OCI-M1 (cell line): Measurements from ENCODE around the gene NFATC2.
"Not testable (repeated sequence)": the region's sequence is repeated elsewhere in the genome, so short reads cannot be mapped to it uniquely, and the experiment has no call there.

Source experiments
- DNase-seq: peaks from one replicate; lab custom pipeline; 2025; lab: John Stamatoyannopoulos, UW

Gene NFATC2

DNA sequence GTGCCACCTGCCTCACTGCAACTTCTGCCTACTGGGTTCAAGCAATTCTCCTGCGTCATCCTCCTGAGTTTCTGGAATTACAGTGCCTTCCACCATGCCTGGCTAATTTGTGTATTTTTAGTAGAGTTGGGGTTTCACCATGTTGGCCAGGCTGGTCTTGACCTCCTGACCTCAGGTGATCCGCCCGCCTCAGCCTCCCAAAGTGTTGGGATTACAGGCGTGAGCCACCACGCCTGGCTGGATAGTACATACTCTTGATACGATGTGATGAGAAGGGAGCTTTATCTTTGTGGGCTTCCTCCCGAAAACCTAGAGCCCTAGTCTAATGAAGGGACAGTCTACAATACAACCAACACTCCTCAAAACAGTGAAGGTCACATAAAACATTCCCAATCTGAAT is 2.4 kb downstream of the NFATC2 start:
- not testable (repeated sequence) for DNase-seq

DNA sequence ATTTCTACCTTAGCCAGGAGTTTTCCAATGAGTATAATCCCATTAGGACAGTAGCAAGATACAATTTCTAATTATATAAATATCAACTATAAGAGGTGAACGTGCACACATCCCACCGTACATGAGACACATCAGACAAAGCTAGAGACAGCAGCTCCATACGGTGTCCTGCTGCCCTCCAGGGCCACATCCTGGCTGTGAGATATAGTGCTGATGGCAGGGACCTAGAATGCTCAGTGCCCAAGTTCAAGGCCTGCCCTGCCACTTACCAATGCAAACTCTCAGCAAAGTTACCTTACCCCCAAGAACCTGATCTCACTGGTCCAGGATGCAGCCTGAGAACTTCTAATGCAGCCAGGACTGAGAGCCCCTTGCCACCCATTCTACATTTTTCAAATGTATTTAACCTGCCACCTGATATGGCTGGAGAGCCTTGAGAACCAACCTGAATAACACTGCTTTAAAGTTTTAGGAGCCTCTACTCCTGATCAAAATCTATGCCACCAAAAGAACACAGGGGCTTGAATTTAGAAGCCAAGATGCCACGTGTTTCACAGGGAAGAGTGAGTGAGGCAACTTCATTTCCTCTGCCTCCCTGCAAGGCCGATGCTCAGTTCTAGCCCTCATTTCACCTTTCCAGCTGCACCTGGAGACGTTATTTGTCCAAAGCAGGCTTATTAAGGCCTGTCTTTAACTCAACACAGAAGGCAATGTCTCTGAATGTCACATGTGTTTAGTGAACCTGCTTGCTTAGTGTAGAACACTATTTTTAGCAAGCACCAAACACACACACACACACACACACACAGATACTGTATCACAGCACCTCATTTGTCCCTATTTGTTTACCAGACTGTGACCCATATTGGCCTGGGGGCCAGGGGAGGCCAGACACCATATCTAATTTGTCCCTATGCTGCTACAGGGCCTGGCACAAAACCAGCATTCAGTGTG is 6.1 kb downstream of the NFATC2 start:
- no peak for DNase-seq

DNA sequence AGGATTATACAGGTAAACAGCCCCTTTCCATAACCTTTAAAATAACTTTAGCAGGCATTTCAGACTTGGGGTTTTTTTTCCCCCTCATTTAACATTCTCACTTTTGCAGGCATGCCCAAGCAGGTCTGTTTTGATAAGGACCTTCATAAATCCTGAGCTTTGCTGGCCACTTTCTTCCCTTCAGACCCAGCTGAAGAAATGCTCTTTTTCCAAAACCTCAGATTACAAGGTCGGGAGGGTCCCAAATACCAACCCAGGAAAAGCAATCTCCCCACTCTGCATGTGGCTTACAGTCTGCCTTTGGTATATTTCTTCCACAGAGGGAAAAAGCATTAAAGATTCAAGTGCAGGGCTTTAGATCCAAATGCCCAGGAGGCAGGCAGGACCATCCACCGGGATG is 6.8 kb downstream of the NFATC2 start:
- DNase-seq = no peak

DNA sequence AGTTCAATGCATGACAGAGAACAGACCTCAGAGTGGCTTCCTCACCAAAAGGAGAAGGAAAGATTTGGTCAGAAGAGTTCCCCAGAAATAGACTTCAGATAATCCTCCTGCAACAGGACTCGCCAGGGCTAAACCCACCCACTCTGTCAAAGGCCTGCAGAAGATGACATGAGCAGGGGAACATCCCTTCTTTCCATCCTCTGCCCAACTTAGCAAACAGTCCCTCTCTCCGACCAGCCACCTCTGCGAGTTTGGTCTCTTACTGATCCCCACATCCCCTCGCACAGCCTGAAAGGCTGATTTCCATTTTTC is 7.5 kb downstream of the NFATC2 start:
- peak; percentile 22 for DNase-seq

DNA sequence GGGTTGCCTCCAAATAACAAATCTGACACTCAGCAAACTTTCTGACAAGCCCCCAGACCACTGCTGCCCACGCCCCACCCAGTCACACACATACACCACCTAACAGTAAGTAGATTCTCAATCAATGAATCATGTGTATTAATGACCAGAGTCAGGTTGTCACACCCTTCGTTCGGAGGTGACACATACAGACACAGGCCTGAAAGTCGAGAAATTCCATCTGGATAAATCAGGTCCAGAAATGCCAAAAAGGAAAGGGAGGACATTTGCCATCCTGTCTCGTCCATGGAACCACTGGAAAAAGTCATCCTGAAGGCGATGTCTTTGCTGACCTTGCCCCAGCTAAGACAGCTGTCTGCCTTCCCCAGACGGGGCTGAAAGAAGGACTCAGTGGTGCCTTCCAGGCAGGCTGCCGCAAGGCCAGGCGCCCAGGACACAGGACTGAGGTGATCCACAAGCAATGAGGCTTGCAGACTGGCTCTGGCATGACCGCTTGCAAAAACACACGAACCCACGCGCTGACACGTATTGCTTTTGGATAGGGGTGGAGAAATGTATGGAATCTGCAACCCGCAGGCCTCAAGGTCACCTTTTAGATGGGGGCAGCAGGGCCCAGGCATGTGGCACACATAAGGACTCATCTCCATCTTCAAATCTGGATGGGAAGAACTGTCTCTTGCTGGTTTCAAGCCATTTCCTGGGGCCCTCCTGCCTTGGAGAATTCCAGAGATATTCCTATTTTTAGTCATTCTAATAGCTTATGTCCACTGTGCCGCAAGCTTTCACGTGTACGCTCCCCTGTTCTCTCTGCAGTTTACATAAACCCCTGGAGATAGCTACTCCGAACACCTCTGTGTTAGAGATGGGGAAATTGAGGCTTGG is 9.0 kb downstream of the NFATC2 start:
- no peak for DNase-seq

DNA sequence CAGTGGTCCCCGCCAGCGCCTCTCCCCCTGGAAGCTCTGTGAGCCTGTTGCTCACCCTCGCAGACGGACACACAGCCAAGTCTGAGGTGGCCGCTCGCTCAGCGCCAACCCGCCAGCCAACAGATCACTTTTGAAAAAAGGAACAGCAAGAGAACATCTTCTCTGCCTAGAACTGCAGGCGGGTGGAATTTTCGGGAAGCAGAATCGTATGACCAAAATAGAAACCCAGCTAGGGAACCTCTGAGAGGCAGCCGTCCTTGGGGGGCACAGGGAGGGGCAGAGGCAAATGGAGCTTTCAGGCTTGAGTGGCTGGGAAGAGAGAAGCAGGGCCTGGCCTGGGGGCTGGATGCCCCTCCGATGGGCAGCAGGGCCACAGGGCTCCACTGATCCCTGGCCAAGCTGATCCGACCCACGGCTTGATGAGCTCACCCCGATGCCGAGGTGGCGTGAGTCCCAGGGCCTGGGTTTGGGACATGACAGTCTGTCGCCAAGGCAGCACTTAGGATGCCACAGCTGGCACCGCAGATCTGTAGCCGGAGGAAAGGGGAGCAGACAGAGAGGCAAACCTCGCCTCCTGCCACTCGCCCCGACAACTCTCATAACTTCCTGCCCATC is 9.8 kb downstream of the NFATC2 start:
- no peak for DNase-seq

DNA sequence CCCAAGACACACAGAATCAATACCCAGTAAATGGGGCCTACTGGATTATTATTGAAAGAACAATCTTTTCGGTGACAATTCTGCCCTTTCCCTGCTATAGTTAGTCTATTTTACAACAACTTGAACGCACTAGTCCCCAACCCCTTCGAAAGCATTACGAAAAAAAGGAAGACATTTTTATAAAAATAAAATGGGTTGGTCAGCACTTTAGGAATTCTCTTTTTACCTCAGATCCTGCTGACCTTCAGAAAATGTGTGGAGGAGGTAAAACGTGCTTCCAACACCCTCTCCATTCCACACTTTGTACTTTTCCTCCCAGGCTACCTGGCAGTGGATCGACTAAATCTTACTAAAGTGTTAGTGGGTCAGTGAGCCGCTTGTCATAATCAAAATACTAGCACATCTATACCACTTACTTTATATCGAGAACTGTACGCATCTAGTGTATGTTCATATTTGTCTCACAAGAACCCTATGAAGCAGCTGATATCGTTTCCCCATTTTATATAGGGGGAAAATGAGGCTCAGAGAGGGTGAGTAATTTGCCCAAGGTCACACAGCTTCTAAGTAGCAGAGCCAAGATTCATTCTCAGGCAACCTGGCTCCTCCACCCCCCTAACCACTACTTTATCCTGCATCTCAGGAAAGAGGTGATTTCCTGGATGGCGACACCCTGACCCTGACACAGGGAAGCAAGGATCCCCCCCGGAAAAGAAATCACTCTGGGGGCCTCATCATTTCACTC is 10.6 kb downstream of the NFATC2 start:
- DNase-seq = no peak

DNA sequence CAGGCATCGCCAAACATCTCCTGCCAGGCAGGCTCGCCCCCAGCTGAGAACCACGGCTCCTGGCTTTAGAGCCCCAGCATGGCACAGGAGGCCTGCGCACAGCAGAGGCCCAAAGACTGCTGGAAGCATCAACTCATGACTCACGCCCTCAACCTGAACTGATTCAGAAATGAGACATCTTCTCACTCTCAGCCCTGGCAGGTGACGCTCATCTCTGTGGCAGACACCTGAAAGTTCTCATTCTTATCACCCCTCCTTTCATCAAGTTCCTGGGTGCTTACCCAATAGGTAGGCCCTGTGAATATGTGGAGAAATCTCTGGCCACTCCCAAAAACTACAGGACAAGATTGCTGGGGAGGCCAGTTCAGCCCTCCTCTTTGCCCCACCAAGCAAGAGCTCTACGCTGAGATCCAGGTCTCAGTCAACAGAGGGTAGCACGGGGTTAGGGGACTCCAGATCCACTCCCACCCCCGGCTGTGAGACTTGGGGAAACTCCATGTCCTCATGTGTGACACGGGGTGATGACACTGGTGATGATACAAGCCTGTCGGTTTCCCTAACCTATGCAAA is 11.3 kb downstream of the NFATC2 start:
- DNase-seq = no peak

DNA sequence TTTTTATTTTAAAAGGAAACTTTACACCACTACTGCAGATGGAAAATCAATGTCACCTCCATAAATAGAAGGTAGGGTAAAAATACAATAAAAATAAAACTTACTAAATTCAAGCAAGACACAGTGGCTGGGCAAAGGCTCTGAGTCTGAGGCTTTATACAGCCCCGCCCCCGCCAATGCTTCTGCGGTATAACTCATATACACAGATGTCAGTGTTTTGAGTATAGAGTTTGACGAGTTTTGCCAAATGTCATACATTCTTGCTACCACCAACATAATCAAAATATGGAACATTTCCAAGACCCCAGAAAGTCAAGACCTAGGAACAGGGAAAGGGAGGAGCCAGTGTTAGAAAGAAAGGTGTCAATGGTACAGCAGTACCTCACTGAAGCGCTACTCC is 12.8 kb downstream of the NFATC2 start:
- peak; percentile 13 for DNase-seq

DNA sequence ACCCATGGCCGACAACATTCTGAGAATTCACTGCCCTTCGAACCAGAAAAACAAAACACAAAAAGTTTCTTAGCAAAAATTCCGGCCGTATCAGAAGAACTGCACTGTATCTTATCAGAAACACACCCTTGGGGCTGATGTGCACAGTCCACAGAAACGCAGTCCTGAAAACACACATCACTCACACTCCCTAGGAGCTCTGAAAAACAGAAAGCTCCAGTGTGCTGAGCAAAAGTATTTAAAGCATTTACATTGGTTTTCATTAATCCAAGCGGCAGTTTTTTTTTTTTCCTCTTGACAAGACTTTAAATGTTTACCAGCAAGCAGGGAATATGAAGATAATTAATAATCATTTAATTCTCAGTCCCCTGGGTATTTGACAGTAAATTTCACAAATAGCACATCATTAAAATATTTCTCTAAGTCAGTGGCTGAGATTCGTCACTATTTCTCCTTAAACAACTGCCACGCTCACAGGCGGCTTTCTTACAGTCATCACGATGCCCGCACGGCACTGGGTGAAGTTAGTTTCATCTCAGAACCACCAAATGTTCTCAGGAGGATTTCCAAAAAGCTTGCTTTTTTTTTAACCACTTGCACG is 13.3 kb downstream of the NFATC2 start:
- peak; percentile 54 for DNase-seq

DNA sequence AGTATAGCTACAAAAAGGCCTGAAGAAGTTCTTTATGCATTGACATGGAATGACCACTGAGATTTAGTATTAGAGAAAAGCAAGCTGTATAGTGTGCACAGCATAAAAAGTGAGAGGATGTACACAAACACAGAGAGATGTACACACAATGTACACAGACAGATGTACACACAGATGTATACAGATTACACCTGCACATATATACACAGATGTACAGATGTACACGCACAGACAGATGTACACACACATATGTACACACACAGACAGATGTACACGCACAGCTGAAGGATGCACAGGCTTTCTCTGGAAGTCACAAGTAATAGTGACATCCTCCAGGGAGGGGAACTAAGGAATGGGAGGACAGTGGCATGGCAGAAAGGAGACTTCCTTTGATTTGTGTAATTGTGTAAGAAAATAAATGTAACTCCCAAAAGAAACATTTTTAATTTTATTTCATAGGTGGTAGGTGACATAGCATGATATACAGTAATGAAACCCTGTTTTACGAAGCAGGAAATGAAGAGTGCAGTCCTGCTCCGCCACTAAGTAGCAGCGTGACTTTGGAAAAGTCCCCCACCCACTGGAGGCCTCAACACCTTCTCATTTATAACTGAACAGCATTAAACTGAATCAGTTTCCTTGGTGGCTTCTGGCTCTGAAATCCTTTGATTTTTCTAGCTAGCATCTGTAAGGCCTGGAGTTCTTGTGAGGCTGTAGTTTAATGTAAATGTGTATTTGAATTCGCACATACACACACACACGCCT is 14.1 kb downstream of the NFATC2 start:
- no peak for DNase-seq

DNA sequence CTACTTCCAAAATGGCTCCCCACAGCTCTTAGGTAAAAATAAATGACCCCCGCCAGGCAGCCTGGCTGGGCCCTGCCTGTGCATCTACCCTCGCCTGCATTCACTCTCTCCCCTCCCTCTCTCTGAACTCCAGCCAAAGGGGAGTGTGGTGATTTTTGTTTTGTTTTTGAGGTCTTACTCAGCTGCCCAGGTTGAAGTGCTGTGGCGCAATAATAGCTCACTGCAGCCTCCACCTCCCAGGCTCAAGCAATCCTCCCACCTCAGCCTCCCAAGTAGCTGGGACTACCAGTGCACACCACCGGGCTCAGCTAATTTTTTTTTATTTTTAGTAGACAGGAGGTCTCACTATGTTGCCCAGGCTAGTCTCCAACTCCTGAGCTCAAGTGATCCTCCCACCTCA is 15.8 kb downstream of the NFATC2 start:
- DNase-seq = no peak

DNA sequence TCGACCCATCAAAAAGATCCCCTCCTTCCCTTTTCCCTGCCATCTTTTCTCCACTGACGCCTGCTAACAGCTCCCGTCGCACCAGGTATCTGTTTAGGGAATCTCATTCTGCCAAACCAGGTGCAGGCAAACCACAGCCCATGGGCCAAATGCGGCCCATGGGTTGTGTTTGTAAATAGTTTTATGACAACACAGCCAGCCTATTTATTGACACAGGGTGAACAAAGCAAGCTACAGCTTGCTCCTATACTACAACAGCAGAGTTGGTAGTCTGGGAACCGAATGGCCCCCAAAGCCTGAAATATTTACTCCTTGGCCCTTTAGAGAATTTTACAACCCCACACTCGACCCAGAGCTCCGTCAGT is 16.4 kb downstream of the NFATC2 start:
- peak; percentile 6 for DNase-seq

DNA sequence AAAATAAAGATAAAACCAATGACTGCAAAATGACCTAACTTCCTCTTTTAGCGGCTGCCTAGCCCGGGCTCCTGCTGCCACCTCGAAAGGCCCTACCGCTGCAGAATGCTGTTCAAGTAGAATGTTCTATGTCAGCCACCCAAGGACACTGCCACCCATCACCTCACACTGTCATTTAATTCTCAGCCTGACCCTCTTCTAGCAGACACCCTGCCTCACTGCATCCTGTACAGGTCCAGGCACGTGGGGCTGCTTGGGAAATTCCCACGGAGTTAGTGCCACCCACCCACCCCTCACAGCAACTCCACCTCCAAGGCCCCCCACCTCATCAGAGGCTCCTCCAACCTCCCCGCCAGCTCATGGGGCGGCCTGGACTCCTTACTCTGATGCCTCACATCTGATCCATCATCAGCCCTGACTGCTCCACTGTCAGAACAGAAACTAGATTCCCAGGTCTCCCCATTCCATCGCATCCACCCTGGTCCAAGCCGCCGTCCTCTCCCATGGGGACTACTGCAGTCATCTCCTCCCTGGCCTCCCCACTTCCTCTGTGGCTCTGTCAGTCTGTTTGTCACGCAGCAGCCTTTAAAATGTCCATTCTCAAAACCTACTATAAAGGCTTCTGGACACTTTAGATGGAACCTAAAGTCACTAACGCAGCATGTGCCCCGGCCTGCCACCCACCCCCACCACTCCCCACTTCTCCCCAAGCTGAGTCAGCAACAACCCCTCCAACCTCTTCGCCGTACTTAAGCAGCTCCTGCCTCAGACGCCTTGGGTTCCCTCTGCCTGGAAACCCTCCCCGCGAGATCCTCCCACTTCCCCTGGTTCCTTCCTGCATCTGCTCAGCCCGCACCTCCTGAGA is 17.0 kb downstream of the NFATC2 start:
- no peak for DNase-seq

DNA sequence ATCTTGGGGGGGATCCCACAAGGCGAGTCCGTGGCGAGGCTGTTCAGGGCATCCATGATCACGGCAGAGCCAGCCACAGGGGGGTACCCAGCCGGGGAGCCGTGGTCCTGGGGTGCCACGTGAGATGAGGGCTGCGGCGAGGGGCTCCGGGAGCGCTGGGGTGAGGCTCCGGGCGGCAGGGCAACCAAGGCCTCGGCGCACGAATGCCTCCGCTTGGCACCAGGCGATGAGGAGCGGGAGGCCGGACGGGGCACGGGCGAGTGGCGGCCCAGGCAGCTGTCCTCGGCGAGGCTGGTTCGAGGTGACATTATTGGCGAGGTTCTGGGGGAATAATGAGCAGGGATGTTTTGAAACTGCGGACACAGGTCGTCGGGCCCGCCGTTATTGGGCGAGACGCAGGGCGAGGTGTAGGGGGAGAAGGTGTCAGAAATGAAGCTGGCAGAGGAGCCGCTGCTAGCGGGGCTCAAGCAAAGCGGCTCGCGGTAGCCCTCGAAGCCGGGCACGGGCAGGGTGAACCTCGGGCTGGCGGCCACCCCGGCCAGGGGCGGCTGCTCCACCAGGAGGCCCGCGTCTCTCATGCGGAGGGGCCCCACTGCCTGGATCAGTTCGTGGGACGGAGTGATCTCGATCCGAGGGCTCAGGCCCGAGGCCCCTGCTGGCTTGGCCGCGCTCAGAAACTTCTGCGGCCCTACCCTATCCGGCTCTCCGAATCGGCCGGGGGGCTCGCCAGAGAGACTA is 19.1 kb downstream of the NFATC2 start:
- no peak for DNase-seq

DNA sequence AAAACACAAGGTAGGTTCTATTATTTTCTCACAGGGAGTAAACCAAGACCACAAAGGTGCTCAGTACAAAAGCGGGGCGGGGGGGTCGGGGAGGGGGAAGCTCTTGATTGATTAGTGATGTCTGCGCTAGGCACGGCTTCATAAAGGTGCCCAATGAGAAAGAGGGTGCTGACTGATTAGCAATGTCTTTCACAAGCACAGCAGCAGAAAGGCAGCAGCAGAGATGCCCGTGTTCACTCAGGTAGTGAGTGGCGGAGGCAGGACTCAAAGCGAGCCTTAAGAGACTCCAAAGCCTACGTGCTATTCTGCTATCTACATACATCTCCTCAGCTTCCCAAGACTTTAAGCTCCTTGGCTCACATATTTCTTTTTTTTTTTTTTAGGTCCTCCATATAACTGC is 20.3 kb downstream of the NFATC2 start:
- DNase-seq = no peak

DNA sequence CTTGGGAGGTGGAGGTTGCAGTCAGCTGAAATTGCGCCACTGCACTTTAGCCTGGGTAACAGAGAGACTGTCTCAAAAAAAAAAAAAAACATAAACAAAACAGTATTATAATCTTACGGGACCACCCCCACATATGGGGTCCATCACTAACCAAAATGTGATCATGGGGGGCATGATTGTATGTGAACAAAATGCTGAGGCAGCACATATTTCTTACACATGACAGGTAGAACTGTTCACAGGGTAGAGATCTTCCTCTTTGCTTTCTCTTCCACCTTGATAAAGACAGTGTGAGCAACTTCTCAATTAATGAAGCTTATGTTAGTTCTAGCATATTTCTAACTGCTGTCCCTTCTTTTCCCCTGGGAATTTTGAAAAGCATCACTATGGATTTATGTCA is 24.7 kb downstream of the NFATC2 start:
- no peak for DNase-seq

DNA sequence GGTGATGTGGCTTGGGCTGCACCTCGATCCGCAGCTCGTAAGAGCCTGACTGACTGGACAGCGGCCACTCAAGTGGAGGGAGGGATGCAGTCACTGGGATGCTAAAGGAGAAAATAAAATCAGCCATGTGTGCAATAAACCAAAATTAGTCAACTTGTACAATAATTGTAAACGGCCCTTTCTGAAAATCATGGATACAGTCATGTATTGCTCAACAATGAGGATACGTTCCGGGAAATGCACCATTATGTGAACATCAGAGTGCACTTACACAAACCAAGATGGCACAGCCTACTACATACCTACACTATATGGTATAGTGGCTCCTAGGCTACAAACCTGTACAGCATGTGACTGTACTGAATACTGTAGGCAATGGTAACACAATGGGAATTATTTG is 25.7 kb downstream of the NFATC2 start:
- DNase-seq = no peak

DNA sequence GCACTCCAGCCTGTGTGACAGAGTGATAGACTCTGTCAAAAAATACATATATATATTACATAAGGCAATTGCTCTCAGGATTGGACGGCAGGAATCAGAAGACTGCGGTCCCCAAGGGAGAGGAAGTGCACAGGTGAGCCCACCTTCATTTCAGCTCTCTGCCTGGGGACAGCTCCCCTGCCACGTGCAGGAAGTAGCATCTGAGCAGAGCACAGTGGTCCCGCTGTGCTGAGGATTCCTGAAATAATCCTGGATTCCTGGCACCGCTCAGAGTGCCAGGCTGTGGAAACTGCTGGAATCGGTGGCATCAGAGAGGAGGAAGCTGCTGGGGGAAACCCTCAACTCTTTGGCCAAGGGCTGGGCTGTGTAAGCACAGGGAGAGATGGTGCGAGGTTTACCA is 27.7 kb downstream of the NFATC2 start:
- DNase-seq = no peak
